ENCODE measurements around the gene TLCD3A.
"Not testable (repeated sequence)": the region's sequence is repeated elsewhere in the genome, so short reads cannot be mapped to it uniquely, and the experiment has no call there.

The TLCD3A gene

DNA sequence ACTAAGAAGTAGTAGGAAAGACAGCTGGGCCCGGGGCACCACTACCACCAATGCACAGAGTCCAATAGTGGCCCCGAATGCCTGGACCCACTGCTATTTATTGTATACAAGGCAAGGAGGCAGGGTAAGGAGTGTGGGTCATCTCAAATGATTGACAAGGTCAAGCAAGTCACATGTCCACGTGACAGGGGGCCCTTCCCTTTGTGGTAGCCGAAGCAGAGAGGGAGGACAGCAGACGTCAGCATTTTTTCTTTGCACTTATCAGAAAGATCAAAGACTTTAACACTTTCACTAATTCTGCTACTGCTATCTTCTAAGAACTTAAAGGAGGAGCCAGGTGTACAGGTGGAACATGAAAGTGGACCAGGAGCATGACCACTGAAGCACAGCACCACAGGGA is 24.3 kb upstream of the TLCD3A start:
- no peak for FAIRE-seq

DNA sequence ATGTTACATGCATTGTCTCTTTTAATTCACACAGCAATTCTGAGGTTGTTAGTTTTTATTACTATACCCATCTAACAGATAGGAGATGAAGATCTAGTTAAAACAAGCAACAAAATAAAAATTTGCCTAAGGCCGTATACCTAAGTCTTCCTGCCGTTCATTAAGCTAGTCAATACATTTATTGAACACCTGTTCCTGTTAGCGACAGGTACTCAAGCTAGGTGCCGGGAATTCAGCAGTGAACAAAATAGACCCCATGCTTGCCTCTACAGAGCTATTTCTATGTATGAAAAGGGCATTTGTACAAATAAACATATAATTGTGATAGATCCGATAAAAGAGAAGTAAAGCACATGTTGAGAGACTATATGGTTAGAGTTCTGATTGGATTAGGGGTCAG is 14.3 kb upstream of the TLCD3A start:
- FAIRE-seq = no peak

DNA sequence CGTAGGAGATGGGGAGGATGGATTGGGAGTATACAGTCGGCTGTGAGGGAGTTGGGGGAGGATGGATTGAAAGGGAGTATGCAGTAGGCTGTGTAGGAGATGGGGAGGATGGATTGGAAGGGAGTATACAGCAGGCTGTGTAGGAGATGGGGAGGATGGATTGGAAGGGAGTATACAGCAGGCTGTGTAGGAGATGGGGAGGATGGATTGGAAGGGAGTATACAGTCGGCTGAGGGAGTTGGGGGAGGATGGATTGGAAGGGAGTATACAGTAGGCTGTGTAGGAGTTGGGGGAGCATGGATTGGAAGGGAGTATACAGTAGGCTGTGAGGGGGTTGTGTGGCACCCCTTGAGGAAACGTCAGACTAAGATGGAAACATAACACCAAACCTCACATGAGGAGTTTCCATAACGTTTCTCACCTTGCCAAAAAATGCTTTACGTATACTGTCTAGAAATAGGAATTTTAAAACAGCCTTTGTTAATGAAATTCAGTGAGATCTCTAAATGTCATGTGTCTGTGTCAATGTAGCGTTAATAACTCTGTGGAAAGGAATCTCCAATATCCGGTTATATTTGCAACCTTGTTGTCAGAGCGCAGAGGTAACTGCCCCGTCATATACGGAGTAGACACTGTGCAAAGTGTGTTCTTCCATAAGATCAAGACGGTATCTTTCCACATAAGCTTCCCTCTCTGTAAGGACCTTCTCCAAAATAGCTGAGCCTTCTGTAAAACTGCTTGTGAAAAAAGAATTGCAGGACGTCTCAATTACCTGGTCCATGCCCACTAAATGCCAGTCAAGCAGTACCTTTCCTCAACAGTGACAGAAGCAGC is 11.5 kb upstream of the TLCD3A start:
- FAIRE-seq = no peak

DNA sequence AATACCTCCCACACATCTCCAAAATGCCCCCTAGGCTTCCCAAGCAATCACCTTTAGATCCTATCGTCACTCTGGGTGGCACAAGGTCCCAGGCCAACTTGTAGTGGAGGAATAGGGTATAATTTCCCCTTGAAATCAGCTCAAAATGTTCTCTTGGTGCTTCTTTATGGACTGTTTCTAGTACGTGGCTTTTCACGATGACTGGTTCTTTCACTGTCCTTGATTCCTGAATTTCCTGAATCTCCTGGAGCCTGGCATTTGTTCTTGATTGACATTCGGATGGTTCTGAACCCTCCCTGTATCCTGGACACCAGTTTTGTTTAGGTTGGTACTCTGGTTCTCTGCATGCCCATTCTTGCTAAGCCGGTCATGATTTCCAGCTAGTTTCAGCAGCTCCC is 10.9 kb upstream of the TLCD3A start:
- no peak for FAIRE-seq

DNA sequence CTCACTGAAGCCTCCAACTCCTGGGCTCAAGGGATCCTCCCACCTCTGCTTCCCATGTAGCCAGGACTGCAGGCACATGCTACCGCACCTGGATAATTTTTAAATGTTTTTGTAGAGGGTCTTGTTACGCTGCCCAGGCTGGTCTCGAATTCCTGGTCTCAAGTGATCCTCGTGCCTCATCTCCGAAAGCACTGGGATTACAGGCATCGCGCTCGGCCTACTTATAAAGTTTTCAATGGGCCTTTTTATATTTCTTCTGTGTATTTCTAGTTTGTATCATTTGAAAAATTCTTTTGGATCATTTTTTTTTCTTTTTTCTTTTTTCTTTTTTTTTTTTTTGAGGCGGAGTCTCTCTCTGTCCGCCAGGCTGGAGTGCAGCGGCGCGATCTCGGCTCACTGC is 7.3 kb upstream of the TLCD3A start:
- no peak for FAIRE-seq

DNA sequence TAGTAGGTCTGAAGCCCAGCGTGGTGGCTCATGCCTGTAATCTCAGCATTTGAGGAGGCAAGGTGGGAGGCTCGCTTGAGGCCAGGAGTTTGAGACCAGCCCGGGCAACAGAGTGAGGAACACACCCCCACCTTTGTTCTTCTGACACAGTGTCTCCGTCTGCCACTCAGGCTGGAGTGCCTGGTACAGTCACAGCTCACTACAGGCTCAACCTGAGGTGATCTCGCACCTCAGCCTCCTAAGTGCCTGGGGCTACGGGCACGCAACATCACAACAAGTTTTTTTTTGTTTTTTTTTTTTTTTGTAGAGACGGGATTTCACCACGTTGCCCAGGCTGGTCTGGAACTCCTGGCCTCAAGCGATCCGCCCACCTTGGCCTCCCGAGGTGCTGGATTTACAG is 6.7 kb upstream of the TLCD3A start:
- no peak for FAIRE-seq

DNA sequence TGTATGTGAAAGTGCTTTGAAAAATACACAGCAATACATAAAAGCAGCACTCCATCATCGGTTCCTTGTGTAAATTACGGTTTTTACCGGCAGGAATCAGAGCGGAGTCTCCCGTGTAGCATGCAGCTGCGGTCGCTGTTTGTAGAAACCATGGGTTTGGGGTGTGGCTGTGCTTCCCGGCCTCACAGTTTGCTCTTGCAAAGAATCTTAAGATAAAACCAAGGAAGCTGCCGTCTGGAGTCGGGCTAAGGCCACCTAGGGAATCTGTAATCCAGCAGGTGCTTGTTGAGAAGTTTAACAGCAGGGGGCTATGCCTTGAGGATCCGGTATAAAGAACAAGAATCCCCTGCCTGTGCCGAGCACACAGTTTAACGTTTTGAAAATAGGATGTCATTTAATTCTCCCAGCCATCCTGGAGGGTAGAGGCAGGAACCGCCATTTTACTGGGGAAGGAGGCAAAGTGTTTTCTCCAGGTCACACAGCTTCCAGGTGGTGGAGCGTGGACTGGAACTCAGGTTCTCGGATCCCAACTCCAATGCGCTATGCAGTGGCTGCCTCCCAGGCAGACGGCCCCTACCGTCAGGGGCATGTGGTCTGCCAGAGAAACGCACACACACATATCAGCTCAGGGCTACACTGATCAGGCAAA is 6.0 kb upstream of the TLCD3A start:
- no peak for FAIRE-seq

DNA sequence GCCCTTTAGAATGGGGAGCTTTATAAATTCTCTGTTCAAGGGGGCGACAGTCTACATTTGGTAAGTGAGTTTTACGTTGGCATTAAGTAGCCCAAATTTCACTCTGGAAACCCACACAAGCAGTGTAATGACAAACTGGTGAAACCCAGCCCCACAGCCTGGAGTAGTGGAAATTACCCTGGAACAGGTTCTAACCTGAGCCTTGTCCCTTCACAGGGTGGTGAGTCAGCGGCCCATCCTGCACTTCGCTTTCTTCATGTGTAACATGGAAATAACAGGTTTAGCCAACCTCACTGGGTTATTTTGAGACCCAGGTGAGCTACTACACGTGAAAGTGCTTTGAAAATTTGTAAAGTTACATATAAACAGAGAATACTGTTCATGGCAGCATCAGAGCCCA is 3.5 kb upstream of the TLCD3A start:
- no peak for FAIRE-seq

DNA sequence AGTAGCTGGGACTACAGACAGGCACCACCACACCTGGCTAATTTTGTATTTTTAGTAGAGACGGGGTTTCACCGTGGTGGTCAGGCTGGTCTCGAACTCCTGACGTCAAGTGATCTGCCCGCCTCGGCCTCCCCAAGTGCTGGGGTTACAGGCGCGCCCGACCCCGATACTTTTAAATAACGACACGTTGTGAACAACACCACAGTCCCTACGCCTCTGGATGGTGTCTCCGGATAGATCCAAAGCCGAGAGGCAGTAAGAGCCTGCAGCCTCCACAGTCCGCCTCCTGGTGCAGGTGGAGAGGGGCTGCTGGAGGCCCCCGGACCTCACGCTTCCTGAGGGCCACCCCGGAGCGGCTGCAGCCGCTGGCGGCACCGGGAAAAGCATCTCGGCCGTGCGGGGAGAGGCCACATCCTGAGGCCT is 741 bp upstream of the TLCD3A start:
- FAIRE-seq = no peak

DNA sequence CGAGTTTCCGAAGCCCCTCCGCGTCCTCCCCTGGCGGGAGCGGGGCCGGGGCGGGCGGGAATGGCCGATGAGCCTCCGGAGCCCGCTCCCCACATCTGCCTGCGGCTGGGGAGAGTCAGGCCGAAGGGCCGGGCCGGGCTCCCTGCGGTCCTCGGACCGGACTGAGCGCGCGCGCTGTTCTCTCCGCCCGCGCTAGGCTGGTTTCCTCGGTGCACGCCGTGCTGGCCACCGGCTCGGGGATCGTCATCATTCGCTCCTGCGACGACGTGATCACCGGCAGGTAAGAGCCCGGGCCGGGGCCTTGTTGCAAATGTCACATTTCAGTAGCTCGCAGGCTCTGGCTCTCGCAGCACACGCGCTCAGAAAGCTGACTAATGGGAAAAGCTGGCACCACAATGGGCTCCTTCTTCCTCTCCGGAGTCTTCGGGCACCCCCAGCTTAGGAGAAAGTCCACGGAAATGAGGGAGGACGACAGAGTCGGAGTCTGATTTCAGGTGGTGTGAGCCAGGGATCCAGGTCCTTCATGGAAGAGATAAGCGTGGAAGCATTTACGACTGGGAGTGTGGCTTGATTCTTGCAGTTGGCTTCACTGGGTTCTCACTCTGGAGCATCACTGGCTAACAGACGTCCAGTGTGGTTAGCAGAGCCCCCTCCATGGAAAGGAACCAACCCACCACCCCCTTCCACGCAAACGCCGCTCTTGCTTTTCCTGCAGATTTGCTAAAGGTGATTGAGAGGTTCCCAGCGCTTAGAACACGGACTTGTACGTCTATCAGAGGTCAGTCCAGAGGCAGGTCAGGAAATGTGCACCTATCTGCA is 715 bp downstream of the TLCD3A start:
- no peak for FAIRE-seq

DNA sequence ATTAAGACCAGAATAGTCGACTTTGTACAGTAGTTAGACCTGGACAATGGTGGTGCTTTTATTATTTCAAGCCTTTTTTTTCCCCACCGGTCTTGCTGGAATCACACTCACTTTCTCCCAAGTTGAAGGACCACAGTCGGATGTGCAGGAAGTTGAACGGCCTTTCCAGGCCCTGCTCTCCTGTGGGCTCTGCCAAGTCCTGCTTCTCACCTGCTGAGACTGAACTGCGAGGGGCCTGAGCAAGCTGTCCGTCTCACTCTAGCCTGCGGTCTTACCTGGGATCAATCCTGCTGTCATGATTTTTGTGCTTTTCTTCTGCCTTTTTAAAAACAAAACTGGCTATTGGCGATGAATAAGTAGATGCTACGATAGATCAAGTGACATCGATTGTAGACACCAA is 1.3 kb downstream of the TLCD3A start:
- no peak for FAIRE-seq

DNA sequence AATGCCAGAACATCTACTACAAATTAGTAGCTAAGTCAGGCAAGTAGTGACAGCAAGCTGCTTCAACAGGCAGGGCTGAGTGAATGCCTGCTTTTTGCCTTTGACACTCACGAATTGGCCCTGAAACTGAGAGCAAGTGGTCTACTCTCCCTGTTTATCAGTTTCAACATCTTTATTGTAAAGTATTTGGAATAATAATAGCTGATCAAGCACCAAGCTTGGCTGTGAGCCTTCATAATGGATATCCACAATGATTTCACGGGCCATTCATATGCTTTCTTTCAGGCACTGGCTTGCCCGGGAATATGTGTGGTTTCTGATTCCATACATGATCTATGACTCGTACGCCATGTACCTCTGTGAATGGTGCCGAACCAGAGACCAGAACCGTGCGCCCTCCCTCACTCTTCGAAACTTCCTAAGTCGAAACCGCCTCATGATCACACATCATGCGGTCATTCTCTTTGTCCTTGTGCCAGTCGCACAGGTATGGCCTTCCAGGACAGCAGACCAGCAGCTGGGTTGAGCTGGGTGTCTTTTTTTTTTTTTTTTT is 5.2 kb downstream of the TLCD3A start:
- FAIRE-seq = no peak

DNA sequence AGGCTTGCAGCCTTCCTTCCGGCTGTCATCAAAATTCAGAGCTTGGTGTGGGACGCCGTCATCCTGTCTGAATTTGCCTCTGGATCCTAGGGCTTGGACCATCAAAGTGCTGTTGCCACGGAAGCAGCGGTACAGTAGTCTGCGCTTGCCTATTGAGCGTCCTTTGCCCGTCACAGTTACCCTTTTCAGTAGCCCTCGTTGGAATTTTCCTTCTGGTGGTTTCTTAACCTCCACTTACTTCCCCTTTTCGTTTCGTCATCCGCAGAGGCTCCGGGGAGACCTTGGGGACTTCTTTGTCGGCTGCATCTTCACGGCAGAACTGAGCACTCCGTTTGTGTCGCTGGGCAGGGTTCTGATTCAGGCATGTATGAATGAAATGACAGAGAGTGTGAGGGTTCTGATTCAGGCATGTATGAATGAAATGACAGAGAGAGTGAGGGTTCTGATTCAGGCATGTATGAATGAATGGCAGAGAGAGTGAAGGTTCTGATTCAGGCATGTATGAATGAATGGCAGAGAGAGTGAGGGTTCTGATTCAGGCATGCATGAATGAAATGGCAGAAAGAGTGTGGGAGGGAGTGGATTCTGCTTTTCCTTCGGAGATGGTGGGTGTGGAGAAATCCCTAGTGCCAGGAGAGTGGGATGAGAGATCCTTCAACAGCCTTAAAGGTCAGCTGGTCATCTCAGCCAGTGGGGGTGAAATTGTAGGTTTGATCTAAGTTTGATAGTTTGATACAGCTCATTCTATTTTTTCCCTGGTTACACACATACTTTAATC is 8.0 kb downstream of the TLCD3A start:
- FAIRE-seq = no peak

DNA sequence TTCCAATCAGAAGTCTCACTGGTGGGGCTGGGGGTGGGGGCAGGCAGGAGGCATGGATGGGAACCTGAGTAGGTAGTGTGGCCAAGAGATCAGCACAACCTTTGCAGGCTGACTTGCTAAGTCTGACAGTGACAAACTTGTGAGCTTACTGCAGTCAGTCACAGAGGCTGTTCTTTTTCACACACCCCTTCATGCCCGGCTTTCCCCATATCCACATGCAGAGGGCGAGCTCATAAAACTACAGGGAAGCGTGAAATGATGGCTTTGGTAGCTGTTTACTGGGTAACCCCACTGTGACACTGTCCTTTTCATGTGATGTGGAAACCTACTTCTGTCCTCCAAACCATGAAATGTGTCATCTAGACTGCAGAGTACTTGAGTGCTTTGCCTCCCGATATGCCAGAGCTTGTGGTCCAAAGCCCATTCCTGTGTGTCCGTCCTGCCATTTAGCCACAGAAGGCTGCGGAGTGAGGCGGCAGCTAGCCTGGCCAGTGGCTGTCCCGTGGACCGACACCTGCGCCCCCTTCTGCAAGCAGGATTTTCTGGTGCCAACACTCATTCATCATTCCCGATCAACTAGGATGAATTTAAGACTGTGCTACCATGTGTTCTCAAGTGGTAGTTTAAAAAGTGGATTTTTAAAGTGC is 9.9 kb downstream of the TLCD3A start:
- FAIRE-seq = no peak

DNA sequence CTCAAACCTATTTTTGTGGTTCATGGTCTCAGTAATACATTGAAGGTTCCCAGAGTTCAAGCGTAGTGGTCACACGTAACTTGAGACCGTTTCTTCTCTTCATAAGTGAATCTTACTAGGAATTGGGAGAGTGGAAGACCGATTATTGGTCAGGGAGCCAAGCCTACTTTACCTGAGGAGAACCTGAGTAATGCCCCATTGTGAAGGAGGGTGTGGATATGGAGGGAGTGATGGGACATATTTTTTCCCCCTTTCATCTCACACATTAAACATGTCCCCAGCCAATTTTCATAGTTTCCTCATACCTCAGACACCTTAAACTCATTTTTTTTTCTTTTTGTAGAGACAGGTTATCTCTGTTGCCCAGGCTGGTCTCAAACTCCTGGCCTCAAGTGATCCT is 10.7 kb downstream of the TLCD3A start:
- no peak for FAIRE-seq

DNA sequence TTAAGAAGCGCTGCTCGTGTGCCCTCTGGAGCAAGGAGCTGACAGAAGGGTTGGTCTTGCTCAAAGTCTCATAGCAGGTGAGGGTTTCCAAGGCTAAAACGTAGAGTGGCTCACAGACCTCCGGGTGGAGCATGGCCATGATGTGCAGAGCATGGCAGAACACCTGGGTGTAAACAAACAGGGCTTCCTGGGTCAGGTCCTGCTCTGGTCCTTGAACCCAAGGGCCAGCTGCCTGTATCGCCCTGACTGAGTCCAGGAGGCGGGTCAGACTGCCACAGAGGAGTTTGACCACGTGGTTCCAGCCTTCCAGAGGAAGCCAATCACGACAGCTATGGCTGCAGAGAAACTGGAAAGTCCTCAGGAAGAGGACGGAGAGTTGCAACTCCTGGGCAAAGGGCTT is 12.5 kb downstream of the TLCD3A start:
- no peak for FAIRE-seq

DNA sequence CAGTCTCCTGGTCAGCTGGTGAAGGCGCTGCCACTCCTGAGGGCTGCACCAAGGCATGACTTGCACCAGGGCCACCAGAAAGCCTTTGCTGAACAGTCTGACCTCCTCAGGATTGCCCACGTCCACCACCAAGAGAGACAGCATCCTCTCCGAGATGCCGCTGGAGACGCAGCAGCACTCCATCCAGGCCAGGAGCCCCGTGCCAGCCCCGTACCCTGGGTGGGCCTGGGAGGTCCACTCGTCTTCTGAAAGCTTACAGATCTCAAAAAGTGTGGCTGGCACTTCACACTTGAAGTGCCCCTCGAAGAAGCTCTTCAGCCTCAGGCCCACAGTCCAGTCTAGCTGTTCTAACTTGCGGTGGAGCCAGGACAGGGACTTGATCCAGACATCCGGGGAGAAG is 13.0 kb downstream of the TLCD3A start:
- FAIRE-seq = no peak

DNA sequence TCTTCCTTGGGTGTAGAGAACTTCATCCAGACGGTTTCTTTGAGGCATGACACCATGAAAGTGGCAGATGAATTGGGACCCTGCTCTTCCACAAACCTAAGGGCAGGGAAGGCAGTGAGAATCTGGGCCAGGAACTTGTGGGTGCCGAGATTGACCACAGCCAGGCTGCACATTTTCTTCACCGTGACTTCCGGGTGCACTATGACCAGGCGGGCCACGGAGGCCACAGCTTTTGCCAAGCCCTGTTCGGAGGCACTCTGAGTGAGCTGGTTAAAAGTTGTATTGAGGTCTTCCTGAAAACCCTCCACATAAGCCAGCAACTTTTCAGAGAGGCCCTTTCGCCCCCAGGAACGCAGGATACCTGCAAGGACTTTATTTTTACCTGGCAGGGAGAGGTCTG is 13.8 kb downstream of the TLCD3A start:
- no peak for FAIRE-seq

DNA sequence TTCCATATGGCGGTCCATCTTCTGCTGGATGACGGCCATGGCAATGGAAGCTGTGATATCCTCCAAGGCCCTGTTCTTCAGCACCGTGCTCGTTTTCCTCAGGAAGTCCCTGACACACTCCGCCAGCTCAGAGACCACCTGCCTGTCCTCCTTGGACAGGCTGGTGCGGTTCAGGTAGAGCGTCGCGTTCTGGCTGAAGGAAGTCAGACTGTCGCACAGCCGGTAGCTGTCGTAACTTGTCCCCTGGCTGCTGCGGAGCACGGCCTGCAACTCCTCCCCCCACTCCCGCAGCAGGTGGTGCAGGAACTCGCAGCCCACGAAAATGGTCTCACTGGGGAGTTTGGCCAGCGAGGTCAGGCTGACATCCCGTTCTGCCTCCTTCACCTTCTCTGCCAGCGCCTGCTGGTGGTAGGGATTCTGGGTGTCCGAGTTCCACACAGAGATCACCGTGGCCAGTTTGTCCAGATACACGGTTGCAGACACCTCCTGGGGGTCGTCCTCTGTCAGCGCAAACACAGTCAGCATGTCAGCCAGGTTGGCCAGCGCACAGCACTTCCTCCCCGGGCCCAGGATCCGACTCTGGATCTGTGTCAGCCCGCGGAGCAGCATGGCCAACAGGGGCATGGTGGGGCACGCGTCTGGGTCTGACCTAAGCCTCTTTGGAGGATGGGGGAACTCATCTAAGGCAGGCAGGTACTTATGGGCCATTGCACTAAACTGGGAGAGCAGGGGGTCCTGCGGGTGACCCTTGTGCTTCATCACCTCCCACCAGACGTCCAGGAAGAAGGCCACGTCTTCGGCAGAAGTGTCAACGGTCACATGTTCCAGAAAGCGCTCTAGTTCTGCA is 14.6 kb downstream of the TLCD3A start:
- no peak for FAIRE-seq

DNA sequence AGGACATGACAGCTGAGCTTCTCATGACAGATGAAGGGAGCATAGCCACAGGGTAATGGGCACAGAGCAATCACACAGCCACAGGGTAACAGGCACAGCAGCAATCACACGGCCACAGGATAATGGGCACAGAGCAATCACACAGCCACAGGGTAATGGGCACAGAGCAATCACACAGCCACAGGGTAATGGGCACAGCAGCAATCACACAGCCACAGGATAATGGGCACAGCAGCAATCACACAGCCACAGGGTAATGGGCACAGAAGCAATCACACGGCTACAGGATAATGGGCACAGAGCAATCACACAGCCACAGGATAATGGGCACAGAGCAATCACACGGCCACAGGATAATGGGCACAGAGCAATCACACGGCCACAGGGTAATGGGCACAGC is 16.2 kb downstream of the TLCD3A start:
- not testable (repeated sequence) for FAIRE-seq

DNA sequence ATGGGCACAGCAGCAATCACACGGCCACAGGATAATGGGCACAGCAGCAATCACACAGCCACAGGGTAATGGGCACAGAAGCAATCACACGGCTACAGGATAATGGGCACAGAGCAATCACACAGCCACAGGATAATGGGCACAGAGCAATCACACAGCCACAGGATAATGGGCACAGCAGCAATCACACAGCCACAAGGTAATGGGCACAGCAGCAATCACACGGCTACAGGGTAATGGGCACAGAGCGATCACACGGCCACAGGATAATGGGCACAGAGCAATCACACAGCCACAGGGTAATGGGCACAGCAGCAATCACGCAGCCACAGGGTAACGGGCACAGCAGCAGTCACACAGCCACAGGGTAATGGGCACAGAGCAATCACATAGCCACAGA is 17.0 kb downstream of the TLCD3A start:
- FAIRE-seq = not testable (repeated sequence)

All from A204.1 (cell line).